Cardiac muscle cell (in vitro differentiated cells and primary cell): Measurements from ENCODE around the gene IGSF1. TPM values are rescaled to one million over a fixed set of nuclear protein-coding genes. Genes with fewer than 3 reads are reported as not detected.

ENCODE experiments used
- DNase-seq, 2 donors: peaks; one replicate each; pipeline versions ENCODE4 v3.0.0 to v3.0.0-alpha.2; 2010 to 2017; ENCODE audit warnings: low read depth in 1 of 2, low spot score in 1 of 2
- H3K27ac ChIP-seq: fragments of 200-600 bp; sonication (generic); 2 replicates; pipeline ENCODE4 v1.5.1; 2016
- H3K27me3 ChIP-seq: fragments of 200-600 bp; sonication (generic); 2 replicates; pipeline ENCODE4 v1.6.0; 2016; ENCODE audit warnings: control low read depth
- H3K36me3 ChIP-seq: fragments of 200-600 bp; sonication (generic); 2 replicates; pipeline ENCODE4 v1.5.1; 2016; ENCODE audit warnings: control low read depth
- H3K4me1 ChIP-seq: fragments of 200-600 bp; sonication (generic); 2 replicates; pipeline ENCODE4 v1.8.1; 2017; ENCODE audit warnings: low read depth, mild to moderate bottlenecking, mixed run types
- H3K4me3 ChIP-seq: fragments of 200-600 bp; sonication (generic); 2 replicates; pipeline ENCODE4 v1.5.1; 2016; ENCODE audit warnings: mild to moderate bottlenecking
- H3K9me3 ChIP-seq: fragments of 200-600 bp; sonication (generic); 2 replicates; pipeline ENCODE4 v1.5.1; 2017; ENCODE audit warnings: low read depth, mild to moderate bottlenecking, control low read depth
- polyA plus RNA-seq: library from polyadenylated mRNA; unstranded; fragments of >200 nt; fragmentation: Nextera tagmentation; extraction: Ambion mirVana; gene quantifications from 2 replicates; pipeline ENCODE4 v1.2.1, GENCODE V29; 2016
- total RNA-seq: library from RNA; depleted of rRNA; stranded (reverse); fragments of >200 nt; gene quantifications from 2 replicates; pipeline ENCODE4 v1.2.3, GENCODE V29; 2016
- TF ChIP-seq, protein P1 (sequence below): IDR thresholded peaks from 2 replicates; pipeline ENCODE4 v1.5.1; 2012; ENCODE audit warnings: low read depth, mild to moderate bottlenecking, low read length

IGSF1 gene
- total and polyA plus RNA-seq, 2 experiments from 2014 or later: 6.5 TPM

DNA sequence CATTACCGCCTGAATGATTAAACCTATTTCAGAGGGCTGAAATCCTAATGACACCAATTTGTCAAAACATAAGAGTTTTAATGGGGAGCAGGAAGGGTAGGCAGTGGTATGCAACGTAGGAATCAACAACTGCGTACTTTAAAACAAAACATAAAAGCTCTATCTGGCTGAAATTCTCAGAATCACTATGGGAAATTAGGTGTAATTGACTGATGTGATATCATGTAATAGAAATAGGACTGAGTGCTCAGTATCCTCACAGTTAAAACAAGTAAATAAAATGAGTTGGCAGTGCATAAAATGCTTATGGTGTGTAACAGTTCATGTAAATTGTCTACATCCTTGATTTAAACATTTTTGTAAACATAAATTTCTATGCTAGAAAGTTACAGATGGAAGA, 13.6 kb upstream of the IGSF1 start:
- TF ChIP-seq, protein P1, sequence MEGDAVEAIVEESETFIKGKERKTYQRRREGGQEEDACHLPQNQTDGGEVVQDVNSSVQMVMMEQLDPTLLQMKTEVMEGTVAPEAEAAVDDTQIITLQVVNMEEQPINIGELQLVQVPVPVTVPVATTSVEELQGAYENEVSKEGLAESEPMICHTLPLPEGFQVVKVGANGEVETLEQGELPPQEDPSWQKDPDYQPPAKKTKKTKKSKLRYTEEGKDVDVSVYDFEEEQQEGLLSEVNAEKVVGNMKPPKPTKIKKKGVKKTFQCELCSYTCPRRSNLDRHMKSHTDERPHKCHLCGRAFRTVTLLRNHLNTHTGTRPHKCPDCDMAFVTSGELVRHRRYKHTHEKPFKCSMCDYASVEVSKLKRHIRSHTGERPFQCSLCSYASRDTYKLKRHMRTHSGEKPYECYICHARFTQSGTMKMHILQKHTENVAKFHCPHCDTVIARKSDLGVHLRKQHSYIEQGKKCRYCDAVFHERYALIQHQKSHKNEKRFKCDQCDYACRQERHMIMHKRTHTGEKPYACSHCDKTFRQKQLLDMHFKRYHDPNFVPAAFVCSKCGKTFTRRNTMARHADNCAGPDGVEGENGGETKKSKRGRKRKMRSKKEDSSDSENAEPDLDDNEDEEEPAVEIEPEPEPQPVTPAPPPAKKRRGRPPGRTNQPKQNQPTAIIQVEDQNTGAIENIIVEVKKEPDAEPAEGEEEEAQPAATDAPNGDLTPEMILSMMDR: no peak
- DNase-seq: no peak
- Histone ChIP-seq H3K27ac (no peak overlapping the region), H3K9me3 (no peaks in the 10 kb centered on the region), H3K27me3 (no peaks in the 10 kb centered on the region), H3K4me3 (no peak overlapping the region), H3K4me1 (no peaks in the 10 kb centered on the region), H3K36me3 (no peaks in the 10 kb centered on the region)

DNA sequence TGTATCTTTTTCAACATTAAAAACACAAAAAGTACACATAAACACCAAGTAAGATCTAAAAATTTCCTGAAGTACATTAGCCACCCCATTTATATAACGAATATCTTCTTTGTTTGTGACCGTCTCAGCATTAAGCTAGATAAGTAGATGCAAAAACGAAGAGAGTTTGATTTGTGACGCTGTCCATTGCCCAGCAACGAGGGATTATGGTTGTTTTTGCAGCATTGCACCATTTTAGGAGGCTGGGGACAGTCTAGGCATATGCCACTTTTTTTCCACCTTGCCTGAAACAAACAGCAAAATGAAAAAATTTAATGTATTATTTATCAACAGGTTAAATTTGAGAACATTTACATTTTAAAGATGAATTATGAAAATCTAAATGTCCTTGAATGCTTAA, 12.0 kb upstream of the IGSF1 start:
- no peak for DNase-seq
- no peaks in the 10 kb centered on the region for H3K9me3 ChIP-seq
- H3K27ac ChIP-seq: no peak overlapping the region
- no peaks in the 10 kb centered on the region for H3K27me3 ChIP-seq
- no peak overlapping the region for H3K4me3 ChIP-seq
- H3K4me1 ChIP-seq: no peaks in the 10 kb centered on the region
- H3K36me3 ChIP-seq: no peaks in the 10 kb centered on the region
- TF ChIP-seq, protein P1: no peak

DNA sequence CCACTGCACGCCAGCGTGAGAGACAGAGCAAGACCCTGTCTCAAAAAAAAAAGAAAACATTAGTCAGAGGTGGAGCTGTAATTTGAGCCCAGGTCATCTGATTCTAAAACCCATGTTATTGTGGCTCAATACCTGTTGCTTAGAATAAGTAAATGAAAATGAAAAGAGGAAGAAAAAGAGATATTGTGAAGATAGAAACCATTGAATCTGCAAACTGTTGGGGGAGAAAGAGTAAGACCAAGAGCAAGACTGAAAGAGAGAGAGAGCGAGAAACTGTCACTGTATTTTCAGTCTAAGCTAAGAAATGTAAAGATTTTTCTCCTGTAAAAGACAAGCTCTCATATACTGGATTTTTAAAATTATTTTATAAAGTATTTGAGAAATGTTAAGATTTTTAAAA, 9.7 kb upstream of the IGSF1 start:
- TF ChIP-seq, protein P1: no peak
- Histone ChIP-seq H3K27me3 (no peaks in the 10 kb centered on the region), H3K4me3 (no peak overlapping the region), H3K27ac (no peak overlapping the region), H3K4me1 (no peaks in the 10 kb centered on the region), H3K9me3 (no peaks in the 10 kb centered on the region), H3K36me3 (no peaks in the 10 kb centered on the region)
- no peak for DNase-seq

DNA sequence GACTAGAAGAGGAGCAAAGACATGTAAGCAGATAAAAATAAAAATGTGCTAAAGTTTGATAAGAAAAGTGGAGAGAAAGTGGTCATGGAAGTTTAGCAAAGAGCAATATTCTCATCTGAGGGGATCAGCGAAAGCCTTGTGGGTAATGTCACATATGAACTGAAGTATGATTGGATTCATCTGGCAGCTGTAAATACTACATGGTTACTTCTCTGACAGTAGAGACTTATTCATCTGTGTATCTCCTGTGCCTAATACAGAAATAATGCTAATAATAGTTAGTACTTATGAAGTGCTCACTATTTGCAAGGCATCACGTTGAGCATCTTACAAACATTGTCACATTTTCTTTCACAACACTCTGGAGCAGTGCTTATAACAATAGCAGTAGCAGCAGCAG, 8.9 kb upstream of the IGSF1 start:
- no peaks in the 10 kb centered on the region for H3K9me3 ChIP-seq
- H3K4me1 ChIP-seq: no peaks in the 10 kb centered on the region
- no peaks in the 10 kb centered on the region for H3K27me3 ChIP-seq
- no peaks in the 10 kb centered on the region for H3K36me3 ChIP-seq
- TF ChIP-seq, protein P1: no peak
- no peak overlapping the region for H3K4me3 ChIP-seq
- H3K27ac ChIP-seq: no peak overlapping the region
- no peak for DNase-seq

DNA sequence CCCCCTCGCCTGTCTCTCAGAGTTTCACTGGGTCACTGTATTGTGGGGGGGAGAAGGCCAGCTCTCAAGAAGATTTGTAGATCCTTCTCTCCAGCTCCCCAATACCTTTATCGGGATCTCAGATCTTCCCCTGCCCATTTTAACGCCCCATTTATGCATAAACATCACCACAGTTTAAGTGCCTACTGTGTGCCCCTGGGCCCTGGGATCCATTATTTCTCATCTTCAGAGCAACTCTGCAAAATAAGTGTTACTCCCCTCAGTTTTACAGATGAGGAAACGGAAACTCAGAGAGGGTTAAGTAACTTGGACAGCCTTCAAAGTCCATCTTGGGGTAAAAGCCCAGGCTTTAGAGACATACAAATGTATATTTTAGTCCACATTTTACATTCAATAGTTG, 421 bp upstream of the IGSF1 start:
- H3K36me3 ChIP-seq: no peaks in the 10 kb centered on the region
- no peak overlapping the region for H3K27ac ChIP-seq
- no peaks in the 10 kb centered on the region for H3K9me3 ChIP-seq
- no peaks in the 10 kb centered on the region for H3K4me1 ChIP-seq
- TF ChIP-seq, protein P1: no peak
- no peaks in the 10 kb centered on the region for H3K27me3 ChIP-seq
- no peak for DNase-seq
- peak overlapping the region; percentile 25 for H3K4me3 ChIP-seq

DNA sequence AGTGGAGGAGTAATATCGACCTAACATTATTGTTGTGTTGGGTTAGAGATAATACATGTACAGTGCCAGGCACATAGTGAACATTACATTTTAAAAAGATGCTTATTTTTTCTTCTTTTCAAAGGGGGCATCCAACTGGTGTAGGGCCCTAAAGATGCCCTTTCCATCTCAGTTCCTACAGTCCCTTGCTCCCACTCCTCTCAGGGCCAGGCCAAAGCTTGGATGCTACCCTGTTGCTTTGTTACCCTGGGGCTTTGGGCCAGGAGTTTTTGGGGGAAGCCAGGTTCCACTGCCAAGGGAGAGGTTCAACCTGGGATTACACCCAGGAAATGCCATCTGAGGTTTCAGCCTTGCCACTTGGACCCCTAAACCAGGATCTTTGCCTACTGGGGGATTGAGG, 918 bp downstream of the IGSF1 start:
- H3K36me3 ChIP-seq: no peaks in the 10 kb centered on the region
- H3K27me3 ChIP-seq: no peaks in the 10 kb centered on the region
- no peak for DNase-seq
- no peak overlapping the region for H3K27ac ChIP-seq
- H3K4me1 ChIP-seq: no peaks in the 10 kb centered on the region
- no peaks in the 10 kb centered on the region for H3K9me3 ChIP-seq
- TF ChIP-seq, protein P1: no peak
- H3K4me3 ChIP-seq: no peak overlapping the region
